ENCODE results near the gene SPSB1. TPM values are rescaled to one million over a fixed set of nuclear protein-coding genes. Genes with fewer than 3 reads are reported as not detected.

Gene SPSB1
- total and polyA plus RNA-seq, 10 of the 15 experiments (the other 5 are each of a cell fraction or from before 2014, with no cell fraction given), result 0.02 to 2.0 (median 0.90) TPM; not detected in 1

DNA sequence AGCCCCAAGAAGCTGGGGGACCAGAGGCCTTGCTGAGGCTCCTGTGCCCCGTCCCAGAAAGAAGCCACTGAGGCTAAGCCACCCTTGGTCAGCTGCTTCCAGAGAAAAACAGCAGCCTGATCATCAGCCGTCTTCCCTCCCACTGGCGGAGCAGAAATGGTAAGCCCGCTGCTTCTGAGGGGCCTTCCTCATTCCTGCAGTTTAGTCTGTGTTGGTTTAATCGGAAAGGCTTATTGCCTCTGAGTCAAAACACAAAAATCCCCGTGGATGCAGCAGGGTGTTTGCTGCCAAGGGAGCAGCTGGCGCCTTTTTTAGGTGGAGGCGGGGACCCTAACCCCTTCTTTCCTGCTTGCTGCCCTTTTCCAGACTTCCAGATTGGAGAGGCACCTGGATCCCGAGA, 33.9 kb downstream of the SPSB1 start:
- WGBS (ENCODE audit: insufficient coverage, insufficient replicate concordance, low lambda C conversion rate, missing lambda C conversion rate), result 66% methylated on average over 9 of the region's 9 CpGs
- intact Hi-C loops (cut with micrococcal nuclease; ENCODE audit: unreplicated experiment), result no loop called here

More for the DNA sequence above, 33.9 kb downstream of the SPSB1 start:
- SMC1A ChIA-PET (ENCODE audit: uncharacterized antibody, unreplicated experiment), result interaction anchor here (0.7 kb wide), 1 partner anchor 95 kb away, joined by 3 read pairs; no protein-coding TSS in a partner anchor
- DNase-seq (ENCODE audit: low read depth, low spot score) (no peak), ATAC-seq (no peak), FAIRE-seq (no peak)
- no peaks in the 10 kb centered on the region for H3K79me2 ChIP-seq (ENCODE audit: control insufficient read depth, insufficient read depth, low read length)
- no peaks in the 10 kb centered on the region; a peak in 1 of 4 replicates for H3K27me3 ChIP-seq (replicated peaks in 1 of 2; ENCODE audit: control insufficient read depth in 2 of 2, insufficient read depth in 2 of 2, low read length in 1 of 2)
- in situ Hi-C loops (cut with MboI), result no loop called here
- no peak for TF ChIP-seq ETV6 (conservative IDR thresholded peaks at IDR 0.05 in 1 of 2, IDR thresholded peaks at IDR 0.05 in 1 of 2; ENCODE audit: borderline replicate concordance in 1 of 2, low read depth in 1 of 2)
- TF ChIP-seq BHLHE40 (IDR thresholded peaks at IDR 0.05; ENCODE audit: borderline replicate concordance in 1 of 2, low read depth in 2 of 2, low read length in 1 of 2), result no peak
- TF ChIP-seq, protein P1, sequence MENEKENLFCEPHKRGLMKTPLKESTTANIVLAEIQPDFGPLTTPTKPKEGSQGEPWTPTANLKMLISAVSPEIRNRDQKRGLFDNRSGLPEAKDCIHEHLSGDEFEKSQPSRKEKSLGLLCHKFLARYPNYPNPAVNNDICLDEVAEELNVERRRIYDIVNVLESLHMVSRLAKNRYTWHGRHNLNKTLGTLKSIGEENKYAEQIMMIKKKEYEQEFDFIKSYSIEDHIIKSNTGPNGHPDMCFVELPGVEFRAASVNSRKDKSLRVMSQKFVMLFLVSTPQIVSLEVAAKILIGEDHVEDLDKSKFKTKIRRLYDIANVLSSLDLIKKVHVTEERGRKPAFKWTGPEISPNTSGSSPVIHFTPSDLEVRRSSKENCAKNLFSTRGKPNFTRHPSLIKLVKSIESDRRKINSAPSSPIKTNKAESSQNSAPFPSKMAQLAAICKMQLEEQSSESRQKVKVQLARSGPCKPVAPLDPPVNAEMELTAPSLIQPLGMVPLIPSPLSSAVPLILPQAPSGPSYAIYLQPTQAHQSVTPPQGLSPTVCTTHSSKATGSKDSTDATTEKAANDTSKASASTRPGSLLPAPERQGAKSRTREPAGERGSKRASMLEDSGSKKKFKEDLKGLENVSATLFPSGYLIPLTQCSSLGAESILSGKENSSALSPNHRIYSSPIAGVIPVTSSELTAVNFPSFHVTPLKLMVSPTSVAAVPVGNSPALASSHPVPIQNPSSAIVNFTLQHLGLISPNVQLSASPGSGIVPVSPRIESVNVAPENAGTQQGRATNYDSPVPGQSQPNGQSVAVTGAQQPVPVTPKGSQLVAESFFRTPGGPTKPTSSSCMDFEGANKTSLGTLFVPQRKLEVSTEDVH (IDR thresholded peaks at IDR 0.05; ENCODE audit: low read depth, partially characterized antibody), result no peak
- no peak for TF ChIP-seq MXI1 (IDR thresholded peaks at IDR 0.05; ENCODE audit: low read depth, low read length)
- TF ChIP-seq PML (IDR thresholded peaks at IDR 0.05; ENCODE audit: low read length), result no peak
- TF ChIP-seq NFYA (IDR thresholded peaks at IDR 0.05; ENCODE audit: borderline replicate concordance, low read depth, low read length), result no peak
- TF ChIP-seq KDM1A (IDR thresholded peaks at IDR 0.05; ENCODE audit: borderline replicate concordance), result no peak
- TF ChIP-seq FOXK2 (IDR thresholded peaks at IDR 0.05), result no peak
- TF ChIP-seq FOS (IDR thresholded peaks at IDR 0.05; ENCODE audit: borderline replicate concordance, extremely low read depth, insufficient read length), result no peak
- TF ChIP-seq, protein P2, sequence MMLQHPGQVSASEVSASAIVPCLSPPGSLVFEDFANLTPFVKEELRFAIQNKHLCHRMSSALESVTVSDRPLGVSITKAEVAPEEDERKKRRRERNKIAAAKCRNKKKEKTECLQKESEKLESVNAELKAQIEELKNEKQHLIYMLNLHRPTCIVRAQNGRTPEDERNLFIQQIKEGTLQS (IDR thresholded peaks at IDR 0.05; ENCODE audit: borderline replicate concordance, extremely low read depth, low read depth, low read length), result no peak
- no peak for TF ChIP-seq CHD2 (IDR thresholded peaks at IDR 0.05; ENCODE audit: borderline replicate concordance, low read depth, low read length)
- H4K20me1 ChIP-seq (ENCODE audit: control insufficient read depth, insufficient read depth), result no peaks in the 10 kb centered on the region
- POLR2A ChIA-PET, result no interaction called here
- H3K36me3 ChIP-seq (ENCODE audit: control insufficient read depth in 2 of 2, insufficient read depth in 2 of 2, low read length in 1 of 2), result no peaks in the 10 kb centered on the region
- H3K4me2 ChIP-seq (ENCODE audit: control insufficient read depth, insufficient read depth), result no peak overlapping the region
- H3K9me3 ChIP-seq (replicated peaks; ENCODE audit: control insufficient read depth, insufficient read depth, low read length), result no peaks in the 10 kb centered on the region
- H3K4me3 ChIP-seq, result no peak overlapping the region
- RAD21 ChIA-PET (ENCODE audit: unreplicated experiment), result no interaction called here
- CTCF ChIA-PET, result interaction anchor here (0.5 kb wide), 1 partner anchor 169 kb away, joined by 3 read pairs; no protein-coding TSS in a partner anchor
- H2AFZ ChIP-seq (ENCODE audit: control insufficient read depth, low read depth, low read length), result no peak overlapping the region
- H3K9ac ChIP-seq (ENCODE audit: control insufficient read depth, insufficient read depth, low read length), result no peak overlapping the region
- H3K27ac ChIP-seq (ENCODE audit: control insufficient read depth, insufficient read depth), result no peak overlapping the region
- no peaks in the 10 kb centered on the region for H3K4me1 ChIP-seq (ENCODE audit: control insufficient read depth, insufficient read depth, low read length)
- BruUV-seq (replicated peaks), result no TSS peak

Data from GM12878 (cell line).